Endothelial cell of umbilical vein (primary cell): ENCODE measurements around the gene RGS6. TPM values are rescaled to one million over a fixed set of nuclear protein-coding genes. Genes with fewer than 3 reads are reported as not detected.

Experiments
- BruUV-seq: library from RNA; stranded (reverse); fragments of 400-500 nt; replicated peaks from 2 replicates; lab custom pipeline; 2021; lab: Mats Ljungman, UMichigan
- CTCF ChIA-PET: fragments of 300-600, 350-600 bp; sonication (Branson Sonifier 250); formaldehyde crosslinking; loops from one replicate; lab custom pipeline; 2021; ENCODE audit warnings: antibody characterized with exemption, inconsistent platforms; lab: Charles Lee
- POLR2A ChIA-PET: fragments of 300-600, 350-600 bp; sonication (Branson Sonifier 250); formaldehyde crosslinking; loops from one replicate; lab custom pipeline; 2021; ENCODE audit warnings: antibody characterized with exemption, inconsistent platforms; lab: Charles Lee
- DNase-seq: peaks from one replicate; pipeline ENCODE4 v3.0.0-alpha.2; 2011; ENCODE audit warnings: low read depth, low spot score
- FAIRE-seq: peaks from 2 replicates; lab custom pipeline; 2011; peaks lifted over from hg19 to GRCh38; lab: Jason Lieb, UNC
- H2AFZ ChIP-seq: 2 replicates; pipeline ENCODE4 v1.6.0; 2012; ENCODE audit warnings: low read depth, low read length, control low read depth, inconsistent platforms
- H3K27ac ChIP-seq: 2 replicates; pipeline ENCODE4 v1.5.1; 2011; ENCODE audit warnings: low read depth, mild to moderate bottlenecking, control low read depth, low read length, moderate library complexity; ENCODE audit not compliant: insufficient read depth
- H3K27me3 ChIP-seq, 2 experiments: 2 replicates each; pipeline versions ENCODE4 v1.6.0 to v1.6.1; 2011; ENCODE audit warnings: low read length in 2 of 2, mixed read lengths in 1 of 2; ENCODE audit not compliant: control insufficient read depth in 2 of 2, insufficient read depth in 2 of 2
- H3K36me3 ChIP-seq, 2 experiments: 2 replicates in 1 of 2; 3 replicates in 1 of 2; pipeline ENCODE4 v1.5.1; 2011; ENCODE audit warnings: low read length in 2 of 2, mild to moderate bottlenecking in 1 of 2, moderate library complexity in 1 of 2; ENCODE audit not compliant: control insufficient read depth in 2 of 2, insufficient read depth in 2 of 2; ENCODE audit errors: extremely low read depth in 1 of 2
- H3K4me1 ChIP-seq: 3 replicates; pipeline ENCODE4 v1.5.1; 2011; ENCODE audit warnings: mild to moderate bottlenecking, low read length; ENCODE audit not compliant: control insufficient read depth, insufficient read depth; ENCODE audit errors: extremely low read depth
- H3K4me2 ChIP-seq: 2 replicates; pipeline ENCODE4 v1.6.1; 2011; ENCODE audit warnings: low read length, control low read depth, mixed read lengths; ENCODE audit not compliant: insufficient read depth
- H3K4me3 ChIP-seq, 3 experiments: fragments of 200-600 bp in 1 of 3; sonication (generic), shearing (Covaris generic) in 1 of 3; replicated peaks in 1 of 3; 2 replicates each; pipeline ENCODE4 v1.5.1; 2011 to 2016; ENCODE audit warnings: control low read depth in 3 of 3, low read length in 3 of 3, mild to moderate bottlenecking in 2 of 3, inconsistent platforms in 1 of 3, low read depth in 1 of 3, moderate library complexity in 1 of 3; ENCODE audit not compliant: insufficient read depth in 1 of 3
- H3K79me2 ChIP-seq: 2 replicates; pipeline ENCODE4 v1.6.0; 2012; ENCODE audit warnings: low read length, inconsistent platforms; ENCODE audit not compliant: control insufficient read depth, insufficient read depth
- H3K9ac ChIP-seq: replicated peaks from 2 replicates; pipeline ENCODE3; 2011; ENCODE audit warnings: low read length, control low read depth; ENCODE audit not compliant: insufficient read depth; ENCODE audit errors: extremely low read depth
- H3K9me1 ChIP-seq: replicated peaks from 3 replicates; pipeline ENCODE4 v1.6.0; 2011; ENCODE audit warnings: mild to moderate bottlenecking, low read length; ENCODE audit not compliant: control insufficient read depth, insufficient read depth; ENCODE audit errors: extremely low read depth
- H3K9me3 ChIP-seq: replicated peaks from 2 replicates; pipeline ENCODE4 v1.5.1; 2012; ENCODE audit warnings: low read length, inconsistent platforms; ENCODE audit not compliant: control insufficient read depth, insufficient read depth
- H4K20me1 ChIP-seq: replicated peaks from 2 replicates; pipeline ENCODE3; 2011; ENCODE audit warnings: mild to moderate bottlenecking, low read length; ENCODE audit not compliant: control insufficient read depth, insufficient read depth; ENCODE audit errors: extremely low read depth
- EZH2 ChIP-seq: IDR thresholded peaks from 2 replicates; pipeline ENCODE4 v1.6.1; 2012; ENCODE audit warnings: borderline replicate concordance, low read depth, mild to moderate bottlenecking, moderate library complexity, low read length, inconsistent platforms; ENCODE audit not compliant: severe bottlenecking
- FOS ChIP-seq: IDR thresholded peaks from 2 replicates; pipeline ENCODE4 v1.6.1; 2011; ENCODE audit warnings: mild to moderate bottlenecking, low read length, moderate library complexity, borderline replicate concordance; ENCODE audit not compliant: insufficient read depth
- GATA2 ChIP-seq: IDR thresholded peaks from 2 replicates; pipeline ENCODE4 v1.7.0; 2011; ENCODE audit warnings: low read depth, mild to moderate bottlenecking, moderate library complexity, mixed read lengths, low read length; ENCODE audit not compliant: insufficient read length, insufficient read depth
- JUN ChIP-seq: IDR thresholded peaks from 2 replicates; pipeline ENCODE4 v1.6.1; 2011; ENCODE audit warnings: borderline replicate concordance, low read depth; ENCODE audit not compliant: insufficient read length, insufficient read depth
- MAX ChIP-seq: IDR thresholded peaks from 2 replicates; pipeline ENCODE4 v1.6.1; 2011; ENCODE audit not compliant: insufficient read depth, insufficient read length
- dilution Hi-C: fragments of 300-500 bp; cut with MboI; formaldehyde crosslinking; loops from one replicate; pipeline ENCODE4 v1.15.0; 2019; ENCODE audit warnings: low sequenced_read_pairs; ENCODE audit not compliant: extremely low pct_ligation_motif_present
- intact Hi-C: fragments of 100-400 bp; cut with micrococcal nuclease; formaldehyde crosslinking; loops from one replicate; pipeline ENCODE4 v1.10.0; 2022
- polyA plus RNA-seq, 4 experiments: library from polyadenylated mRNA; depleted of rRNA in 3 of 4; stranded (reverse) in 3 of 4; unstranded in 1 of 4; fragments of >200 nt; gene quantifications; 2 replicates each; pipeline versions ENCODE4 v1.2.1 to v1.2.3, GENCODE V29; 2011 to 2012; ENCODE audit warnings: missing spikeins in 1 of 4
- total RNA-seq: library from RNA; stranded (reverse); gene quantifications from 2 replicates; pipeline ENCODE4 v1.2.3, GENCODE V29; 2021
- TF ChIP-seq, protein P1 (sequence below), 2 donors: IDR thresholded peaks; 1 replicate in 1 of 2; 2 replicates in 1 of 2; pipeline ENCODE4 v1.5.1; 2011; ENCODE audit warnings: low read length in 2 of 2, mild to moderate bottlenecking in 2 of 2, moderate library complexity in 2 of 2, control low read depth in 1 of 2, inconsistent platforms in 1 of 2, low read depth in 1 of 2; ENCODE audit not compliant: insufficient read depth in 1 of 2; ENCODE audit errors: extremely low read depth in 1 of 2

Gene RGS6
- total and polyA plus RNA-seq, 2 donors (not counting 3 experiments of a cell fraction or from before 2014, with no cell fraction given), result not detected

- no peak for TF ChIP-seq EZH2
- no peak for TF ChIP-seq JUN
- TF ChIP-seq MAX, result no peak
- no peak for TF ChIP-seq GATA2
- TF ChIP-seq, protein P1, sequence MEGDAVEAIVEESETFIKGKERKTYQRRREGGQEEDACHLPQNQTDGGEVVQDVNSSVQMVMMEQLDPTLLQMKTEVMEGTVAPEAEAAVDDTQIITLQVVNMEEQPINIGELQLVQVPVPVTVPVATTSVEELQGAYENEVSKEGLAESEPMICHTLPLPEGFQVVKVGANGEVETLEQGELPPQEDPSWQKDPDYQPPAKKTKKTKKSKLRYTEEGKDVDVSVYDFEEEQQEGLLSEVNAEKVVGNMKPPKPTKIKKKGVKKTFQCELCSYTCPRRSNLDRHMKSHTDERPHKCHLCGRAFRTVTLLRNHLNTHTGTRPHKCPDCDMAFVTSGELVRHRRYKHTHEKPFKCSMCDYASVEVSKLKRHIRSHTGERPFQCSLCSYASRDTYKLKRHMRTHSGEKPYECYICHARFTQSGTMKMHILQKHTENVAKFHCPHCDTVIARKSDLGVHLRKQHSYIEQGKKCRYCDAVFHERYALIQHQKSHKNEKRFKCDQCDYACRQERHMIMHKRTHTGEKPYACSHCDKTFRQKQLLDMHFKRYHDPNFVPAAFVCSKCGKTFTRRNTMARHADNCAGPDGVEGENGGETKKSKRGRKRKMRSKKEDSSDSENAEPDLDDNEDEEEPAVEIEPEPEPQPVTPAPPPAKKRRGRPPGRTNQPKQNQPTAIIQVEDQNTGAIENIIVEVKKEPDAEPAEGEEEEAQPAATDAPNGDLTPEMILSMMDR (IDR thresholded peaks at IDR 0.05; ENCODE audit: extremely low read depth in 1 of 2, insufficient read depth in 1 of 2, low read depth in 1 of 2, low read length in 2 of 2), result no peak
- TF ChIP-seq FOS, result no peak
- FAIRE-seq (no peak), DNase-seq (no peak)
- Histone ChIP-seq H3K27me3 (no peaks in the 10 kb centered on the region), H3K9me1 (no peaks in the 10 kb centered on the region), H4K20me1 (no peaks in the 10 kb centered on the region), H3K4me1 (no peaks in the 10 kb centered on the region), H2AFZ (no peak overlapping the region), H3K27ac (no peak overlapping the region), H3K9me3 (peaks cover 2% of the 10 kb centered on the region), H3K4me3 (no peak overlapping the region), H3K4me2 (no peak overlapping the region), H3K79me2 (no peaks in the 10 kb centered on the region), H3K36me3 (no peaks in the 10 kb centered on the region), H3K9ac (no peak overlapping the region)
- no TSS peak for BruUV-seq
- intact Hi-C loops, result no loop called here
- ChIA-PET POLR2A (no interaction called here), CTCF (no interaction called here)
- dilution Hi-C loops, result no loop called here
Observed at GRCh38 chr14:72172597-72172996, 240.4 kb downstream of the RGS6 start.
